Stimulated activated CD4-positive, alpha-beta T cell treated with anti-CD3 and anti-CD28 coated beads, Interleukin-12 subunit alpha, Interleukin-12 subunit beta, amount 100 ng/mL, for 24 hours (primary cell): ENCODE data around the gene SCUBE1.

ENCODE experiments used
- DNase-seq, 2 experiments: peaks; one replicate each; pipeline ENCODE4 v3.0.0-alpha.2; 2020; ENCODE audit warnings: low read depth in 2 of 2

Gene SCUBE1

DNA sequence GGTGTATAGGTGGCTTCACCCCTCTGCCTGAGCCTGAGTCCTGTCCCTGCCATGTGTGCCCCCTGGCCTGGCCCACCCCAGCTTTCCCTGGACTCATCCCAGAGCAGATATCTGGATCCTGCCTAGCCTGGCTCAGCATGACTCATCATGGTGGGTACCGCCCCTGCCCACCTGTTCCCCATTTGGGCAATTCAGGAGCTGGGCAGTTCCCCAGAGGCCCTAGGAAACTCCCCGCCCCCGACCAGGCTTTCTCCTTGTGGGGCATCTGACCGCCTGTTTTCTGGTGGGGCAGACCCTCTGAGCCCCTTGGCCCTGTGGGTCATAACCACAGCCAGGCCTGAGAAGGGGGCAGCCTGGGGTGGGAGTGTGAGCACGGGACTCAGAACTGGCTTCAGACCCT, 187.4 kb downstream of the SCUBE1 start:
- no peak for DNase-seq

DNA sequence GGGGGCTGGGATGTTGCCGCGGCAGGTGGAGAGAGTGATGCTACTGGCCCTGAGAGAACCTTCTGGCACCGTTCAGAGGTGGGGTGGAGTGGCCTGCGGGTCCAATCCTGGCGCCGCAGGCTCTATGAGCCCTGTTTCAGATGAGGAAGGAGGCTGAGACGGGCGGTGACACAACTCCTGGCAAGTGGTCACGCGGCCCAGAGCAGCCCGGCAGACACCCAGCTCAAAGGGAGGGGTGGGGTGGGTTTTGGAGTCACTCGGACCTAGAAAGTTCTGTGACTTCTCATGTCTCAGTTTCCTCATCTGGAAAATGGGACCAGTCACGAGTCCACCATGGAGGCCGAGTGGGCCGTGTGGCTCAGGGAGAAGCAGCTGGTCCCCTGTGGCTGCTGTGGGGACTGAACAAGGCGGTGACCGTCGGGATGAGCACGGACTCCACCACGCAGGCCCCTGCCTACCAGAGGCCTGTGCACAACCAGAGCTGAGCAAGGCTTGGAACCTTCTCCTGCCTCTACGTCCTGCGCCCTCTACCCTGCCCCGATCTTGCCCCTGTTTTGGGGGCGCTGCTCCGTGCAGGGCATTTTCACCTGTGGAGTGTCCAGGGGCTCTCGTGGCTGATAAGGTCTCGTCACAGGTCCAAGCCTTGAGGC, 188.2 kb downstream of the SCUBE1 start:
- DNase-seq: no peak

DNA sequence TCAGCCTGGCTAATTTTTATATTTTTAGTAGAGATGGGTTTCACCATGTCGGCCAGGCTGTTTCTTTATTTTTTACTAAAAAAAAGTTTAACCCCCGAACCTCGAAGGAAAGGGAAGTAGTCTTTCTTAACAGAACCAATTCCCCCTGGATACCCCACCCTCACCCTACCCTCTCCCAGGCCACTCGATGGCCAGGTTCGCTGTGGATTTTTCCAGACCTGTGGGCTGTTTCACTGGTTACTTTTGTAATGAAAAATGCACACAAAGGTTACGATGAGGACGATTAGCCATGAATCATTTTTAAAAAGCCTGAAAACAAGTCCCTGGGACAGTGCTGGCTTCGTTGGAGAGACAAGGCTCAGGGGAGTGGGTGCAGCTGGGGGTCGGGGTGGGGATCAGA, 189.3 kb downstream of the SCUBE1 start:
- DNase-seq: no peak

DNA sequence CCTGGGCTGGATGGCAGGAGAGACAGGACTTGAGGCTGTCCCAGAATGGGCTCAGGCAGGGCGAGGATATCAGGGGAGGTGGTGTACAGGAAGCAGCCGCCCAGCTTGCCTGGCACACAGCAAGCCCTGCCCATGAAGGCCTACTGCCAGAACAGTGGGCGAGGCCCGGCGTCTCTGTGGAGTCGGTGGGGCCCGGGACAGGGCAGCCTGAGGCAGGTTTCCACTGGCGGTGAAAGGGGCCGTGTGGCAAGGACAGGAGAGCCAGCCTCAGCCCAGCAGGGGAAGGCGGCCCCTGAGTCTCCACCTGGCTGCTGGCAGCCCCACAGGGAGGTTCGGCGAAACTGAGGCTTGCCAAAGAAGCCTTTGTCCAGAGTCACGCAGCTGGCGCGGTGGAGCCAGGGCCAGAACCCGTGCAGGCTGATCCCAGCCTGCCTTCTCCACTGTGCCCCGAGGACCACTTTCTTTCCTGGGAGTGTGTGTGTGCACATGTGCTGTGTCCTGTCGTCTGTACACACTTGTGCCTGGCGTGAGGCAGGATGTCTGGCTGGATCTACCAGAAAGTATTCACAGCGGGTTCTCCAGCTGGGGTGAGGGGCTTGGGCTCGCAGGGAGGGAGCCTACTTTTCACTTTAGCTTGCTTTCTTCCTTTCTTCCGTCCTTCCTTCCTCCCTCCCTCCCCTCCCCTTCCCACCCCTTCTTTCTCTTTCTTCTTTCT, 190.7 kb downstream of the SCUBE1 start:
- DNase-seq: peak; percentile 29 to 52

DNA sequence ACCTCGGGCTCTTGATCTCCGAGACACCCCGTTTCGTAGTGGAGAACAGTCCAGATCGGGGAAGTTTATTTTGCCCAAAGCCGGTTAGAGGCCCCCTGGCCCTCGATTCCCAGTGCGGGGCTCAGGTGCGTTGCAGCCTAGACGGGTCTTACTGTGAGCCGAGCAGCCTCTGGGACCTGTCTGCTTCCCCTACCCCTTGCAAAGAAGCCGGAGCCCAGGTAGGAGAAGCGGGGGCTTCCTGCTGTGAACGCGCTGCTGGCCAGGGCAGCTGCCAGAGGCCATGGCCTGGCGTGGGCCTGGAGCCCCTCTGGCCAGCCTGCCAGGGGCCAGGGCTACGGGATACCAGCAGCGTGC, 191.2 kb downstream of the SCUBE1 start:
- DNase-seq: no peak

DNA sequence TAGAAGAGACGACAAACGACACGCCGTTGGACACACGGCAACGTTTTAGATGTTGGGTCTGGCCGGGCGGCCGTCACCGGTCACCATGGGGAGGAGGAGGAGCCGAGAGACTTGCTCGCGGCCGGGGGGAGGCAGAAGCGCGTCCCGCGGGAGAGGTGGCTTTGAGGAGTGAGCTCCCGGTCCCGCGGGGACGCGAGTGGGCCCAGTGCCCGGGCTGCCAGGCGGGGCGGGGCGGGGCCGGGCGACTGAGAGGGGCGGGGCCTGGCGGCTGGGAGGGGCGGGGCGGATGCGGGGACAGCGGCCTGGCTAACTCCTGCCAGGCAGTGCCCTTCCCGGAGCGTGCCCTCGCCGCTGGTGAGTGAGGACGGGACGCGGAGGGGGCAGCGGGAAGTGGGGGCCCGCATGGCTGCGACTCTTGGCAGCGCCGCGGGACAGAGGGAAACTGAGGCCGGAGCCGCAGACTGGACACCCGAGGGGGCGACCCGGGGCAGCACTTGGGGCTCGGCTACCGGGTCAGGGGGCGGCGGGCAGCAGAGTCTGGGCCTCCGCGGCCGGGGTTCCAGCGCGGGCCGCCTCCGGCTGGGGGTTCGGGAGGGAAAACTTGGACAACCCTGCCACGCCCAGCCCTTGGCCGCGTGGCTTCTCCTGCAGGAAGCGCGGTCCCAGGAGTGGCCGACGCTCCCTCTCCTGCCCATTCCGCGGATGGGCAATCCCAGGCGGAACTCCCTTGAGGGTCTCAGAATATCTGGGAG, 191.7 kb downstream of the SCUBE1 start, which contains the start of gene TSPO:
Gene TSPO (plus strand): TSS at position 309 of the 752 bp plus-strand sequence. CDS start 7,680 bp downstream, outside the sequence.
- peak; percentile 33 to 56 for DNase-seq

DNA sequence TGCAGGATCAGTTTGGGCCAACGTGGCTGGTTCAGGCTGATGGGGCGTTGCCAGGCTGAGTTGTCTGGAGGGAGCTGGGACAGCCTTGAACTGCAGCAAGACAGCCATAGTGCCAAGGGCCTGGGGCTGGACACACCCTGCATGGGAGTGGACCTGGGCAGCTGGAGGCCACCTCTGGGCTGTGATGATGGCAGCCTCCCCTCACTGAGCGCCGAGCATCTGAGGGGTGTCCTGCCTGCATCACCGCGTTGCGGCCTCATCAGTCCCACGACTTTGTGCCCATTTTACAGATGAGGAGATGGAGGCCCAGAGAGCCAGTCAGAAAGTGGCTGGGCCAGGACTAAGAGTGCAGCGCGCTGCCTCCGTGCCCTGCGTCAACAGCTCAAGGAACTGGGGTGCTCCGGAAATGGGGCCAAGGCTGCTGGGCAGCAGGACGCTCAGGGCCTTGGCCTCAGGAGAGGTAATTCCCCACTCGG, 192.4 kb downstream of the SCUBE1 start:
- no peak for DNase-seq

DNA sequence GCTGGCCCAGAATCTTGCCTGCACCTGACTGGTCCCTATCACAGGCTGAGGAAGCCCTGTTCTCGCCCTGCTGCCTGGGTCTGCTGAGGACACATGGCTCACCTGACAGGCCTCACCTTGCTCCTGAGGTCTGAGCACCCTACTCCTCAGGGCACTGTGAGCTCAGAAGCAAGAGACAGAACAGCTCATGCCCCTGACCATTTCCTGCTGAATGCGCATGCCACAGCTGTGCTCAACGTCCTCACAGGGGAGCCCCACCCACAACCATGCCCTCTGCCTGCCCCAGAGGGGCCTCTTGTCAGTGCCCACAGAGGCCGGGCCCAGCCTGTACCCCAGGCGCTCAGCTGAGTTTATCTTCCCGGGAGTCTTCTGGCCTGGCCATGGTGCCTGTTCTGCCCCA, 194.6 kb downstream of the SCUBE1 start:
- DNase-seq: no peak

DNA sequence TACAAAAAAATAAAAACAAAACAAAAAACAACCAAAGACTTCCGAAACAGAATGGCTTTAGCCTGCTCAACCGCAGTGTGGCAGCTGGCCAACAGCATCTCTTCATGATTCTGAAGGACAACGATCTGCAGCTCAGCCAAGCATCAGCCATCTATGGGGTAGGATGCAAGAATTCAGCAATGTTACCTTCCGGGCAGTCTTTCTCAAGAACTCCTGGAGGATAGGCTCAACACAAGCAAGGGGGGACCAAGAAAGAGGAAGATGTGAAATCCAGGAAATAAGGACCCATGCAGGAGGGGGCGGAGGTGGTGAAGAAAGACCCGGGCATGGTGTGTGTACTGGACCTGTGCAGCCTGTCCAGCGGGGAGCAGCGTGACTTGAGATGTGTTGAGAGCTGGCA, 195.4 kb downstream of the SCUBE1 start:
- no peak for DNase-seq
